Tibial nerve (tissue), 3 donors: ENCODE data around the gene NT5M.

ENCODE experiments used
- CTCF ChIP-seq, 5 experiments: fragments of 200-600 bp in 3 of 5; fragments of 450-650 bp in 2 of 5; sonication (generic) in 3 of 5; IDR thresholded peaks; one replicate each; pipeline ENCODE4 v1.5.1; 2016 to 2019; ENCODE audit warnings: antibody characterized with exemption in 5 of 5, mild to moderate bottlenecking in 3 of 5, moderate library complexity in 2 of 5
- POLR2A ChIP-seq, 2 donors: fragments of 450-650 bp; IDR thresholded peaks; one replicate each; pipeline ENCODE4 v1.6.1; 2017; ENCODE audit warnings: antibody characterized with exemption in 2 of 2, mild to moderate bottlenecking in 2 of 2, moderate library complexity in 2 of 2

GRCh38 chr17:17258011-17258410, 45.2 kb upstream of the NT5M start:
- TF ChIP-seq CTCF (IDR thresholded peaks at IDR 0.05) (no peak), POLR2A (IDR thresholded peaks at IDR 0.05) (no peak)
